Gastroesophageal sphincter (tissue), 4 donors: ENCODE results near the gene NFATC2. TPM values are rescaled to one million over a fixed set of nuclear protein-coding genes. Genes with fewer than 3 reads are reported as not detected.

Source experiments
- ATAC-seq: fragments of 150-250 bp; one replicate; pipeline ENCODE4 v1.9.1; 2016; ENCODE audit warnings: mild to moderate bottlenecking, moderate library complexity
- H3K27ac ChIP-seq, 4 donors: fragments of 200-600 bp; sonication (generic) in 3 of 4; 1 replicate in 3 of 4; 2 replicates in 1 of 4; pipeline ENCODE4 v1.5.1; 2016 to 2019
- H3K27me3 ChIP-seq: fragments of 200-600 bp; sonication (generic); one replicate; pipeline ENCODE4 v1.5.1; 2019
- H3K36me3 ChIP-seq, 2 donors: fragments of 200-600 bp; sonication (generic); one replicate each; pipeline ENCODE4 v1.5.1; 2019; ENCODE audit warnings: control low read depth in 1 of 2
- H3K4me1 ChIP-seq, 3 donors: fragments of 200-600 bp; sonication (generic); 1 replicate in 2 of 3; 2 replicates in 1 of 3; pipeline ENCODE4 v1.5.1; 2016 to 2019; ENCODE audit warnings: control low read depth in 2 of 3
- H3K4me3 ChIP-seq, 2 donors: fragments of 200-600 bp; sonication (generic); one replicate each; pipeline ENCODE4 v1.5.1; 2019; ENCODE audit warnings: mild to moderate bottlenecking in 1 of 2, moderate library complexity in 1 of 2
- H3K9me3 ChIP-seq, 3 donors: fragments of 200-600 bp; sonication (generic); one replicate each; pipeline ENCODE4 v1.5.1; 2017 to 2019; ENCODE audit warnings: control low read depth in 2 of 3
- EP300 ChIP-seq: sonication (generic); formaldehyde crosslinking; IDR thresholded peaks from one replicate; pipeline ENCODE4 v1.6.1; 2017; ENCODE audit warnings: antibody characterized with exemption, mild to moderate bottlenecking
- POLR2A ChIP-seq, 2 donors: fragments of 450-650 bp; IDR thresholded peaks; one replicate each; pipeline ENCODE4 v1.6.1; 2017; ENCODE audit warnings: antibody characterized with exemption in 2 of 2, mild to moderate bottlenecking in 2 of 2, moderate library complexity in 1 of 2
- POLR2AphosphoS5 ChIP-seq: sonication (generic); formaldehyde crosslinking; IDR thresholded peaks from one replicate; pipeline ENCODE4 v1.6.1; 2017; ENCODE audit warnings: antibody characterized with exemption
- WGBS, 2 donors: methylation state at CpG; one replicate each; pipeline ENCODE4 v1.1.5; 2018; ENCODE audit warnings: low coverage in 1 of 2; 5-methylcytosine and 5-hydroxymethylcytosine counted together
- small RNA-seq, 4 donors: library from RNA; depleted of rRNA; stranded (forward); fragments of <200 nt; gene quantifications; one replicate each; pipeline ENCODE3, GENCODE V24; 2016
- total RNA-seq, 4 donors: library from RNA; depleted of rRNA; stranded (reverse); fragments of >200 nt; gene quantifications; one replicate each; pipeline ENCODE4 v1.1.0, GENCODE V29; 2016
- TF ChIP-seq, protein P1 (sequence below), 4 experiments: fragments of 200-600 bp in 2 of 4; fragments of 450-650 bp in 2 of 4; sonication (generic) in 1 of 4; IDR thresholded peaks; one replicate each; pipeline ENCODE4 v1.5.1; 2017 to 2019; ENCODE audit warnings: antibody characterized with exemption in 4 of 4, mild to moderate bottlenecking in 2 of 4, moderate library complexity in 2 of 4

The NFATC2 gene
- total RNA-seq, 4 donors from 2014 or later = 4.4 to 20.2 (median 9.0) TPM

DNA sequence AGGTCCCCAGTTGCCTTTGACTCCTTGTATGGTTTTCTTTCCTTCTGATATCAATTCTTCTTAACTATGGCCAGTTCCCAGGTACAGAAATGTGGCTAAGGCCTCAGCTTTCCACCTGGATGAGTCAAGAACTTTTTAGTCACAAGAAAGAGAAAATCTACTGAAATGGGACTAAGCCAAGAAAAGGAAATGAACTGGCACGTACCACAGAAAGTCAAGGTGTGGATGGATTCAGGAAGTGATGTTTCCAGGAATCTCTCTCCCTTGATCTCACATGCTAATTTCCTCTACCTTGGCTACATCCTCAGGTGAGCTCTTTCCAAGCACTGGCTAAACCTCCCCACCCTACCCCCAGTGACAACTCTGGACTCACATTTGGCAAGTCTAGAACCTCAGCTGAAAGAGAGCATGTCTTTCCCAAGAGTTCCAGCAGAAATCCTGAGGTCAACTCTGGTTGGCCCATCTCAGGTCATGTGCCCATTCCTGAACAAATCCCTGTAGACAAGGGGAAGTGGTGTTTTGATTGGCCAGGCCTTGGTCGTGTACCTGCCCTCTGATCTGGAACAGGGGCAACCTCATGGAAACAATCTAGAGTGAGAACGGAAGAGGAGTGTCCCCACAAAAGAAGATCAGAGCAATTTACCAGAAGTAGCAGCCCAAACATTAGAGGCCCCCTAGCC is 205.3 kb downstream of the NFATC2 start:
- Histone ChIP-seq H3K27ac (no peak overlapping the region), H3K36me3 (no peaks in the 10 kb centered on the region), H3K9me3 (no peaks in the 10 kb centered on the region), H3K27me3 (peaks cover 10% of the 10 kb centered on the region), H3K4me1 (no peaks in the 10 kb centered on the region), H3K4me3 (no peak overlapping the region)
- 78 to 82% methylated on average over 3 of the region's 3 CpGs for WGBS, 2 donors
- no peak for ATAC-seq
- TF ChIP-seq POLR2A (IDR thresholded peaks at IDR 0.05) = no peak
- TF ChIP-seq POLR2AphosphoS5 = no peak
- TF ChIP-seq EP300 = no peak
- TF ChIP-seq, protein P1, sequence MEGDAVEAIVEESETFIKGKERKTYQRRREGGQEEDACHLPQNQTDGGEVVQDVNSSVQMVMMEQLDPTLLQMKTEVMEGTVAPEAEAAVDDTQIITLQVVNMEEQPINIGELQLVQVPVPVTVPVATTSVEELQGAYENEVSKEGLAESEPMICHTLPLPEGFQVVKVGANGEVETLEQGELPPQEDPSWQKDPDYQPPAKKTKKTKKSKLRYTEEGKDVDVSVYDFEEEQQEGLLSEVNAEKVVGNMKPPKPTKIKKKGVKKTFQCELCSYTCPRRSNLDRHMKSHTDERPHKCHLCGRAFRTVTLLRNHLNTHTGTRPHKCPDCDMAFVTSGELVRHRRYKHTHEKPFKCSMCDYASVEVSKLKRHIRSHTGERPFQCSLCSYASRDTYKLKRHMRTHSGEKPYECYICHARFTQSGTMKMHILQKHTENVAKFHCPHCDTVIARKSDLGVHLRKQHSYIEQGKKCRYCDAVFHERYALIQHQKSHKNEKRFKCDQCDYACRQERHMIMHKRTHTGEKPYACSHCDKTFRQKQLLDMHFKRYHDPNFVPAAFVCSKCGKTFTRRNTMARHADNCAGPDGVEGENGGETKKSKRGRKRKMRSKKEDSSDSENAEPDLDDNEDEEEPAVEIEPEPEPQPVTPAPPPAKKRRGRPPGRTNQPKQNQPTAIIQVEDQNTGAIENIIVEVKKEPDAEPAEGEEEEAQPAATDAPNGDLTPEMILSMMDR (IDR thresholded peaks at IDR 0.05) = no peak

Small RNA genes lying within 50 kb of the gene (small RNA-seq; reads per million reads assigned to genes)
- gene MIR3194 = 0 reads per million in 4 donors

Other genes with a start within 250 kb of the NFATC2 start
- gene ATP9A, start 225.7 kb upstream of the NFATC2 start, total RNA-seq = 10 to 100 TPM; 49.3 to 80.2 (median 57.7) TPM